ENCODE data around the gene INPP5A.

The INPP5A gene

GRCh38 chr10:132750936-132751335, 213.3 kb downstream of the INPP5A start:
- H3K27ac Mint-ChIP-seq, result no peak overlapping the region
- H3K9me3 Mint-ChIP-seq, result peaks cover 4% of the 10 kb centered on the region
- H3K27me3 Mint-ChIP-seq (ENCODE audit: low read depth), result peaks cover 6% of the 10 kb centered on the region
- peaks cover 18% of the 10 kb centered on the region for H3K36me3 Mint-ChIP-seq (ENCODE audit: low read depth)
- peaks cover 15% of the 10 kb centered on the region for H3K4me1 Mint-ChIP-seq
- no peak for TF ChIP-seq CTCF (IDR thresholded peaks at IDR 0.05; ENCODE audit: unreplicated experiment in 3 of 3)
- no peak overlapping the region for H3K4me3 Mint-ChIP-seq

- TF ChIP-seq CTCF (IDR thresholded peaks at IDR 0.05; ENCODE audit: unreplicated experiment in 3 of 3), result no peak
- Mint-ChIP-seq H3K27me3 (ENCODE audit: low read depth) (no peaks in the 10 kb centered on the region), H3K4me3 (no peak overlapping the region), H3K9me3 (peaks cover 4% of the 10 kb centered on the region), H3K27ac (no peak overlapping the region), H3K4me1 (peaks cover 10% of the 10 kb centered on the region), H3K36me3 (ENCODE audit: low read depth) (peaks cover 31% of the 10 kb centered on the region)
Observed at GRCh38 chr10:132752378-132752777, 214.8 kb downstream of the INPP5A start.

- Mint-ChIP-seq H3K4me3 (no peak overlapping the region), H3K36me3 (ENCODE audit: low read depth) (peaks cover 32% of the 10 kb centered on the region), H3K27me3 (ENCODE audit: low read depth) (no peaks in the 10 kb centered on the region), H3K27ac (no peak overlapping the region), H3K9me3 (peaks cover 4% of the 10 kb centered on the region), H3K4me1 (peaks cover 7% of the 10 kb centered on the region)
- TF ChIP-seq CTCF (IDR thresholded peaks at IDR 0.05; ENCODE audit: unreplicated experiment in 3 of 3), result no peak
Observed at GRCh38 chr10:132752961-132753360, 215.4 kb downstream of the INPP5A start.

GRCh38 chr10:132753596-132753995, 216.0 kb downstream of the INPP5A start:
- no peak for TF ChIP-seq CTCF (IDR thresholded peaks at IDR 0.05; ENCODE audit: unreplicated experiment in 3 of 3)
- Mint-ChIP-seq H3K36me3 (ENCODE audit: low read depth) (peaks cover 32% of the 10 kb centered on the region), H3K27me3 (ENCODE audit: low read depth) (no peaks in the 10 kb centered on the region), H3K27ac (no peak overlapping the region), H3K4me1 (peaks cover 1% of the 10 kb centered on the region), H3K4me3 (no peak overlapping the region), H3K9me3 (peaks cover 4% of the 10 kb centered on the region)

- Mint-ChIP-seq H3K9me3 (peaks cover 4% of the 10 kb centered on the region), H3K4me1 (no peaks in the 10 kb centered on the region), H3K36me3 (ENCODE audit: low read depth) (peaks cover 32% of the 10 kb centered on the region), H3K4me3 (no peak overlapping the region), H3K27me3 (ENCODE audit: low read depth) (no peaks in the 10 kb centered on the region), H3K27ac (no peak overlapping the region)
- TF ChIP-seq CTCF (IDR thresholded peaks at IDR 0.05; ENCODE audit: unreplicated experiment in 3 of 3), result no peak
Observed at GRCh38 chr10:132754071-132754470, 216.5 kb downstream of the INPP5A start.

- Mint-ChIP-seq H3K9me3 (peaks cover 4% of the 10 kb centered on the region), H3K36me3 (ENCODE audit: low read depth) (peaks cover 32% of the 10 kb centered on the region), H3K27me3 (ENCODE audit: low read depth) (no peaks in the 10 kb centered on the region), H3K4me3 (no peak overlapping the region), H3K4me1 (no peaks in the 10 kb centered on the region), H3K27ac (no peak overlapping the region)
- no peak for TF ChIP-seq CTCF (IDR thresholded peaks at IDR 0.05; ENCODE audit: unreplicated experiment in 3 of 3)
Observed at GRCh38 chr10:132755166-132755711, 217.7 kb downstream of the INPP5A start.

Data from nephron (organoid).